Activated T-cell treated with anti-CD3 and anti-CD28 coated beads, Interleukin-2, amount 50 U/mL, for 4 hours (primary cell): Measurements from ENCODE around the gene MDC1. TPM values are rescaled to one million over a fixed set of nuclear protein-coding genes. Genes with fewer than 3 reads are reported as not detected.
A peak's percentile ranks its signal among the peaks of the same experiment; 100 is the strongest.

Experiments
- ATAC-seq, 2 donors: fragments of 200-7000 bp; cut with Tn5 transposase; one replicate each; pipeline ENCODE4 v1.10.0; 2021
- DNase-seq: peaks from one replicate; pipeline ENCODE4 v3.0.0-alpha.2; 2020
- H3K27me3 Mint-ChIP-seq: one replicate; pipeline ENCODE4 v1.8.0; 2021; ENCODE audit warnings: low read depth, mixed read lengths
- H3K36me3 Mint-ChIP-seq: one replicate; pipeline ENCODE4 v1.8.0; 2022; ENCODE audit warnings: mixed read lengths; ENCODE audit not compliant: insufficient read depth
- H3K4me1 Mint-ChIP-seq: one replicate; pipeline ENCODE4 v1.8.0; 2021; ENCODE audit warnings: low read depth, mixed read lengths
- H3K4me3 Mint-ChIP-seq: one replicate; pipeline ENCODE4 v1.8.0; 2021; ENCODE audit warnings: mild to moderate bottlenecking, moderate library complexity, mixed read lengths
- H3K9me3 Mint-ChIP-seq: one replicate; pipeline ENCODE4 v1.8.0; 2021; ENCODE audit warnings: mixed read lengths
- total RNA-seq, 3 donors: library from RNA; stranded (reverse); gene quantifications; one replicate each; pipeline ENCODE4 v1.2.1, GENCODE V29; 2021

MDC1 gene
- total RNA-seq, 3 donors from 2014 or later: 65.4 to 69.5 (median 65.8) TPM

DNA sequence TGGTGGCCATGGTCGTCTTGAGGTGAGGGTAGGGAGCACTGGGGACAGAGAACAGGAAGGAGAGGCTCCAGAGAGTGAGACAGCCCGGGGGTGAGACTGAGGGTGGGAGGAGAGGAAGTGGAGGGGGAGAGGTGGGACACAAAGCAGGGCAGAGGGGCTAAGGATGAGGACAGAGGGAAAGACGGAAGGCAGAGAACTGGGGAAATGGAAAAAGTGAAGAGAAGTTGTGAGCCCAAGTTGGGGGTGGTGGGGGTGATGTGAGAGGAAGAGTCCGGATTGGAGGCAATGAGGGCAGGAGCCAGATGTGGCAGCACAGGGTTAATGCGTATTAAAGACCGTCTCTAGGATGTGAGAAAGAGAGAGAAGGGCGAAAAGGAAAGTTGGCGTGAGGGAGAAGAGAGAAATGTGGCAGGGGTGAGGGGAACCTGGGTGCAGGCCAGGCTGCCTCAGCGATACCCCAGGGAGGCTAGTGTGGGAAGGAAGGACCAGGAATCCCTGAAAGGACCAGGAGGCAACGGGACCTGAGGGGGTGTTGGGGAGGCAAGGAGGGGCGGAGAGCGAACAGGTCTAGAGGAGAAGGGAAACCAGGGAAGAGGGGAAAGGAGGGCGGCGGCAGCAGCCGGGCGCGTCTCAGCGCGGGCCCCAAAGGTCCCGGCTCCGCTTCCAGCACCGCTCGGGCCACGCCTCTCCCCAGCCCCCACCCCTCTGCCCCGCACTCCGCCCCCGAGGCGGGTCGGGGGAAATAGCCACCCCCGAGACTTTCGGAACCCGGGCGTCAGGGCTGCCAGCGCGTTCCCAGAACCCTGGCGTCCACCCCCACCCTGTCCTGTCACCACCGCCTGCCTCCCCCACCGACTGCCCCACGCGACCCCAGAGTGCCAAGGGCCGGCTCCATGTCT is 30.8 kb downstream of the MDC1 start, which contains the start of gene PPP1R18:
TSS of gene PPP1R18 (minus strand) at position 637 of the 899 bp plus-strand sequence. CDS start at position 10, 627 bp downstream.
- Mint-ChIP-seq H3K36me3 (peaks cover 25% of the 10 kb centered on the region), H3K4me1 (peaks cover 38% of the 10 kb centered on the region), H3K9me3 (no peaks in the 10 kb centered on the region), H3K4me3 (peak within 1 kb of the TSS; percentile 100), H3K27me3 (no peaks in the 10 kb centered on the region)
- DNase-seq (peak; percentile 80), ATAC-seq (peak; percentile 47 to 57)

DNA sequence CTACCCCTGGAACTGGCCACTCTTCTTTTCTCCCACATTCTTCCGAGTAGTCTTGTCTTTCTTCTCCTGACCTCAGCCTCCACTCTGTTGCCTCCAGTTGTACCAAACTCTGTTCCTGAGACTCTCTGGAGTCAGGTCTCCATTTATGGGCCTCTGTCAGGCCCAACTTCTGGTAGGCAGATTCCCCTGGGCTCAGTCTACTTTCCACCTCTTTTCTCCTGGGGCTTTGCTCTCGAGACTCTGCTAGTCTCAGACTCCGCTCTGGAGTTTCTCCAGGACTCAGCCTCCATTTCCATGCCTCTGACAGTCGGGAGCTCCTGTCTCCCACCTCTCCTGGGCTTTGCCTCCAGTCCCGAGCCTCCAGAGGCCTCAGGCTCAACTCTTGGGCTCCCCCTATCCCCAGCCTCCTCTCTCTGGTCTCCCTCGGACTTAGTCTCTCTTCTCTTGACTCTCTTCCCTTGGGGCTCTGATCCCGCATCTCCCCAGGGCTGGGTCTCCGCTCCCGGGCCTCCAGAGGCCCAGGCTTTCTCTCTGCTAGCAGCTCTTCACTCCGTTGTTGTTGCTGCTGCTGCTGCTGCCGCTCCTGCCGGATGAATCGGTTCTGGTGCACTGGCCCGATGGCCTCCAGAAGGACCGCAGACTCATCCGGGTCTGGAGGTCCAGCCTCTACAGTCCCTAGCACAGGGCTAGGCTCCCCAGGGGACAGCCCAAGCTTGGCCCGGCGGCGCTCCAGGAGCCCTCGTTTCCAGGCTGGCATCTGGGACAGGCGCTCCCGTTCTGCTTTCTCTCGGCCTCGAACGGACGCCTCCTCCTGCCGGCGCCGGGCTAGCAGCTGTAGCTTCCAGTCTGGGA is 31.7 kb downstream of the MDC1 start:
- H3K4me3 Mint-ChIP-seq: peak overlapping the region; percentile 100
- H3K4me1 Mint-ChIP-seq: peaks cover 37% of the 10 kb centered on the region

DNA sequence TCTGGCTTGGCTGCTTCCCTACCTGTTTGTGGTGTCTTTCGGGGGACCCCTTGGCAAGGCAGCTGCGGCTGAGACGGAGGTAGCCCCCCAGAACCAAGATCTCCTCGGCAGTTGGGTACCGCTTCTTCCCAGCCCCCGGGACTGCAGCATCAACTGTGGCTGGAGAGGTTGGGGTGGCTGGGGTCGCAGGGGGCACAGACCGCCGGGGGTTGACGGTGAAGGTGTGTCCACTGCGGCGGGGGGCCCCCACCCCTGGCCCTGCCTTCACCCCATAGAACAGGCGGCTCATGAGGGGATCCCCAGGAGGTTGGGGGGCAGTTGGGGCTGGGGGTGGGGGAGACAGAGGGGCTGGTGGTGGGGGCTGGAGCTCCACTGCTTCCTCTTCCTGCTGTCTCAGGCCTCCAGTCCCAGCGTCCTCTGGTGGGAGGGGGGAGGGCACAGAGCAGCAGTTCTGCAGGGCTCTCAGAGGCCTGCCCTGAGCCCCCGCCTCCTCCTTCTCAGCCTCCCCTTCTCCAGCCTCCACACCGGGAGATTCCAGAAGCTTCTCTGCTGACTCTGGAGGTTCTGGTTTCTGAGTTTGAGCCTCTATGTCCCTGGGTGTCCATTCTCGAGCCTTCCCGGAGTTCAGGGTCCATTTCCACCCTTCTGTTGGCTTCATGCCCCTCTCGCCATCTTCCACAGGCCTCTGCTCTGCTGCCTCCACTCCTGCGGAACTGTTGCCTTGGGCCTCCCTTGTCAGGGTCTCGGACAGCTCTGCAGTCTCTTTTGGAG is 32.5 kb downstream of the MDC1 start:
- DNase-seq (peak; percentile 43), ATAC-seq (no peak)
- peaks cover 33% of the 10 kb centered on the region for H3K36me3 Mint-ChIP-seq
- H3K9me3 Mint-ChIP-seq: no peaks in the 10 kb centered on the region
- H3K4me1 Mint-ChIP-seq: peaks cover 37% of the 10 kb centered on the region
- H3K27me3 Mint-ChIP-seq: no peaks in the 10 kb centered on the region
- peak overlapping the region; percentile 100 for H3K4me3 Mint-ChIP-seq

More for the DNA sequence above, 31.7 kb downstream of the MDC1 start:
- DNase-seq (no peak), ATAC-seq (no peak)
- Mint-ChIP-seq H3K9me3 (no peaks in the 10 kb centered on the region), H3K27me3 (no peaks in the 10 kb centered on the region), H3K36me3 (peaks cover 28% of the 10 kb centered on the region)

DNA sequence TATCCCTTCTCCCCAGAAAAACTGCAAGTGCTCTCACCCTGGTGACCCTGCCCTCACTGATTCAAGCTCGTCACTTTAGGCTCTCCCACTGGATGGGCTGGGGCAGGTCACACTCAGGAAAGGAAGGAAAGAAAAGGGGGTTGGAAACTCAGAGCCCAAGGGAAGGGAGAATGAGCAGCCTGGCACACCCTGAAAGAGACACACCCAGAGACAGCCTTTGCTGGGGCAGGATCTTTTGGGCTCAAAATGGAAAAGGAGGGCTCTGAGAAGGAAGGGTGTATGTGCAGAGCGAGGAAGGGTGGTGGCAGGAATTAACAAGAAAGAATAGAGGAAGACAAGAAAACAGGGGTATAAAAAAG is 33.1 kb downstream of the MDC1 start:
- Mint-ChIP-seq H3K4me3 (peak overlapping the region; percentile 100), H3K36me3 (peaks cover 38% of the 10 kb centered on the region), H3K27me3 (no peaks in the 10 kb centered on the region), H3K4me1 (peaks cover 36% of the 10 kb centered on the region), H3K9me3 (no peaks in the 10 kb centered on the region)
- no peak for DNase-seq
- no peak for ATAC-seq

DNA sequence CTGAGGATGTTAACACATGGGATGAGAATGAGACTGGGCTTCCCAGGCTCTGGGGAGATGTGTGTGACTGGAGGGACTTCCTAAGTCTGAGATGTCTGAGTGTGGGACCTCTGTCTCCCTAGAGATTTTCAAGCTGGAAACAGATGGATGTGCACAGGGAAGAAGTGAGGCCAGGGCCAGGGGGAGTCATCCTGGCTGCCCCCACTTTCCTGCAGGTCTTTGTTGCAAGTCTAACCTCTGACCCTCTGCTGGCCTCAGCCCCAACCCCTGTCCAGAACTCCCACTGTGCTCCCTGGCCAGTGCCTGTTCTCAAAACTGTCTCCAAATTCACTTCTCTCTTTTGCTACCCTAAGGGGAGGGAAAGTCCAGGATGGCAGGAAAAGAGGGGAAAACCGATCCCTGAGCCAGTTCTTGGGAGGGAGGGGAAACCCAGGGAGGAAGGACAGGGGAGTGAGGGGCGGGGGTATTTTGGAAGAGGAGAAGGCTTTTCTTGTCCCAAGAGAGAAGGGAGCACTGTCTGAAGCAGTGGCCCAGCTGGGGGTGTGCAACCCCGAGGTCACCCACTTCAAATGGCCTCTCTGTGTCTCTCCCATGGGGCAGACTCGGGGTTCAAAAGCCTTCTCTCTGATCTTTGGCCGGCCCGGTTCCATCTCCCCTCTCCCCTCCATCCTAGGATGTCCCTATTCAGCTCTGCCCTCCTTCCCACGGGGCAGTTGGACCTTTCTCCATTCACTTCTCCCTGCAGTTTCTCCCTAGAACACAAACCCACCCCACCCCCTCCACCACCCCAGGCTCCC is 33.7 kb downstream of the MDC1 start:
- no peaks in the 10 kb centered on the region for H3K9me3 Mint-ChIP-seq
- peak overlapping the region; percentile 100 for H3K4me3 Mint-ChIP-seq
- H3K36me3 Mint-ChIP-seq: peaks cover 41% of the 10 kb centered on the region
- peaks cover 36% of the 10 kb centered on the region for H3K4me1 Mint-ChIP-seq
- no peak for ATAC-seq
- no peak for DNase-seq
- H3K27me3 Mint-ChIP-seq: no peaks in the 10 kb centered on the region

DNA sequence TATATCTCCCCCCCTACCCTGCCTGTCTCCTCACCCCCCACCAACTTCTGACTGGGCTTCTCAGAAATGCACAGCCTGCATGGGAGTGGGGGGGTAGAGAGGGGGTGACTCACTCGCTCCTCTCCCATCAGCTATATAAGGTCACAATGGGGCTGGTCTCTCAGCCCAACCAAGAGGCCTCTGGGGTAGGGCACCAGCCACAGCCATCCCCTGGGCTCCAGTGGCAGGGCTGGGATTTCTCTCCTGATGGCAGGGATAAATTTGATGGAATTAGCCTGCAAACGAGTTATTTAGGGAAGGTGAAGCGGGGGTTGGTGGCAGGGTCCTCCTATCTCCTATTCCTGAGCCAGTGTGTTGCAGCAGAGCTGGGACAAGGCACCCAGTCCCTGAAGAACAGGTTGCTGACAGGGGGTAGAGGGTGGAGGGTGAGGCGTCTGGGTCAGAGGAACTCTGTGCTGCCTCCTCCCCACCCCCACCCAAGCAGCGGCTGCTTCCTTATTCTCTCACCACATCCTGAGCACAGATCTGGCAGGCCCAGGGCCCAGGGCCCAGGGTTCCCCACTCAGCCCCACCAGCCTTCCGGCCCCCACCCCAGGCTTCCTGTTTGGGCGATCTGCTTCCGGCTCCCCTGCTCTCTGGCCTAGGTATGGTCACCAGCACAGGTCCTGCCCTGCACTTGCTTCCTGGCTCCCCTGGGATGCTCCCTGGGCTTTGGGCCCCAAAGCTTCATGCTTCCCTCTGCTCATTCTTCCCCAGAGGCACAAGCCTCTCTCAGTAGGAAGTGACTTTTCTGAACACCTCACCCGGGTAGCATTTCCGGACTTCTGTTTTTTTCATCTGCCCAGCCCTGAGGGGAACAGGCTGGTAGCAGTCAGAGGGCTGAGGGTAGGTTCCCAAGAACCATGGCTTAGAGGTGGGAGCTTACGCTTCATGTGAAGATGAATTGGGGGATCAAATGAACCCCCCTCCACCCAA is 34.7 kb downstream of the MDC1 start:
- Mint-ChIP-seq H3K9me3 (no peaks in the 10 kb centered on the region), H3K27me3 (no peaks in the 10 kb centered on the region), H3K36me3 (peaks cover 41% of the 10 kb centered on the region), H3K4me1 (peaks cover 26% of the 10 kb centered on the region), H3K4me3 (peak overlapping the region; percentile 100)
- ATAC-seq: peak; percentile 71 to 72
- peak; percentile 86 for DNase-seq

DNA sequence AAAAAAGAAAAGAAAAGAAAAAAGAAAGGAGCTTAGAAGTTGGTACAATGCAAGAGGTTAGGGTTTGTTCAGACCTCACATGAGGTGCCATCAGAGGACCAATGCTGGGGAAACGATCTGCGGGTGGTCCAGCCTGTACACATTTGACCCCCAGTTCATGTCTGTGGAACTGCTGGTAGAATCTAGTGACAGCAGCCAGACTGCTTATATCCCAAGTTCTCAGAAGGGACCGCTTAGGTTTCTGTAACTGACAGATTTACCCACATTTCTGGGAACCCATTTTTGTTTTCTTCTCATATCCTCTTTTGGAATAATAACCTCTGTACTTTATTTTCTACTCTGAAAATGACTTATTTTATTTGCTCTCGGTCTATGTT is 35.3 kb downstream of the MDC1 start:
- Mint-ChIP-seq H3K4me1 (peaks cover 26% of the 10 kb centered on the region), H3K9me3 (no peaks in the 10 kb centered on the region), H3K27me3 (no peaks in the 10 kb centered on the region), H3K4me3 (peak overlapping the region; percentile 100), H3K36me3 (peaks cover 44% of the 10 kb centered on the region)
- DNase-seq (no peak), ATAC-seq (peak in 1 of 2 donors; percentile 0)

DNA sequence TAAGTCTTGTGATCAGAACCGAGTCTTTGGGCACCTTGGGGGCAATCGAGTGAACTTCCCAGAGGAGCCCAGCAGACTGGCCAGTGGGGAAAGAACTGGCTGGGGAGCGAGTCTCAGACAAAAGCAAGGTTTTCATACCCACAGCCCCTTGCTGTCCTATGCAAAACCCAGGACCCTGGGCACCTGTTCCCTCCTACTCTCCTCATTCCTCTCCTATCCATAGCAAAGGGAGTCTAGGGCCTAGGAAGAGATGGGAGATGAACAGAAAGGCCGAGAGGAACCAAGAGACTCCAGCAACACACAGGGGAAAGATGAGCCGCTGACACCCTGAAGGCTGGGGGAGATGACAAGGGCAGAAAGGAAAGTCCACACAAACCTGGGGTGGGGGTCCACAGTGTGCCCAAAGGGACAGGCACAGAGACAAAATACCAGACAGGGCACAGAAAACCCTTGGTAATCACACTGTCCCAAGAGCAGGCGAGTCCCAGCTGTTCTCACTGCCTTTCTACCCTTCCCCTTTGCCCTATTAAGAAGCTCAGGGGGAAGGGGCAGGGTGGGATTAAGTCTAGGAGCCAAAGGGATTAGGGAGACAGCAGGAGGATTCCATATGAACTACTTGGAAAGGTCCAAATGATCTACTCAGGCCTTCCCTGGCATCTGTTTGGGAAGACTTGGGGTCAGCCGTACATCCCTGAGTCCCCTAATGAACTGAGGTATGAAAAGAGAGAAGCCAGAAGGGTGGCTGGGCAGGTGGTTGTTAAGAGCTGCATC is 37.1 kb downstream of the MDC1 start:
- Mint-ChIP-seq H3K36me3 (peaks cover 46% of the 10 kb centered on the region), H3K4me1 (peaks cover 32% of the 10 kb centered on the region), H3K27me3 (no peaks in the 10 kb centered on the region), H3K4me3 (peak overlapping the region; percentile 100), H3K9me3 (no peaks in the 10 kb centered on the region)
- ATAC-seq (no peak), DNase-seq (no peak)

DNA sequence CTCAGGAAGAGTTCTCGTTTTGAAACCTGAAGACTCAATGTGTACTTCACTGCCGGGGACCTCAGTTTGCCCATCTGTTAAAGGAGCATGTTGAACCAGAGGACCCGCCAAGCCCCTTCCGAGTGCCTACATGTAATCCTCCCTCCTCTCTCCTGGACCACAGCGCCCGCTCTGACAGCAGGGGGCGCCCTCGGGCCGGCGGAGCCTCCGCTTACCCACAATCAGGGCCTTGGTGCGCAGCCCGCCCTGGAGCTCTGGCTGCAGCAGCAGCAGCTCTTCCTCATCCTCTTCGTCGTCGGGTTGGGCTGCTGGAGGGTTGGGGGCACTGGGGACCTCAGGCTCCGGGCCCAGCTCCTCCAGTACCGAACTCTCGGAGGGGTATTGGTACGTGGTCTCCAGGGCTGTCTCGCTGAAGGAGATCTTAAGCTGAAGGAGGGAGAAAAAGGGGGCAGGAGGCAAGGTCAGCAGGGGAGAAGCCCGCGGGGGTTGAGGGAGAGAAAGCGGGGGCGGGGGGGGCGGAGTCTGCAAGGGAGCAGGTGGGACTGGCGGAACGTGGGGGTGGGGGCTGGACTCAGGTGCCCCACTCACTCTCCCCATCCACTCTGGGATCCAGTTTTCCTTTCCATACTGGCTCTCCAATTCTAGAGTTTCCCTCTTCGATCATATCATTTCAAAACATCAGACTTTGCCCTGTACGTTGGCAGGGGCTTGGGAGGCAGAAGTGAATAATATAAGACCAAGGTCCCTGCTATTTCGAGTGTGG is 37.9 kb downstream of the MDC1 start:
- Mint-ChIP-seq H3K4me3 (peak overlapping the region; percentile 100), H3K36me3 (peaks cover 44% of the 10 kb centered on the region), H3K9me3 (no peaks in the 10 kb centered on the region), H3K4me1 (peaks cover 32% of the 10 kb centered on the region), H3K27me3 (no peaks in the 10 kb centered on the region)
- peak; percentile 50 to 59 for ATAC-seq
- DNase-seq: peak; percentile 94

DNA sequence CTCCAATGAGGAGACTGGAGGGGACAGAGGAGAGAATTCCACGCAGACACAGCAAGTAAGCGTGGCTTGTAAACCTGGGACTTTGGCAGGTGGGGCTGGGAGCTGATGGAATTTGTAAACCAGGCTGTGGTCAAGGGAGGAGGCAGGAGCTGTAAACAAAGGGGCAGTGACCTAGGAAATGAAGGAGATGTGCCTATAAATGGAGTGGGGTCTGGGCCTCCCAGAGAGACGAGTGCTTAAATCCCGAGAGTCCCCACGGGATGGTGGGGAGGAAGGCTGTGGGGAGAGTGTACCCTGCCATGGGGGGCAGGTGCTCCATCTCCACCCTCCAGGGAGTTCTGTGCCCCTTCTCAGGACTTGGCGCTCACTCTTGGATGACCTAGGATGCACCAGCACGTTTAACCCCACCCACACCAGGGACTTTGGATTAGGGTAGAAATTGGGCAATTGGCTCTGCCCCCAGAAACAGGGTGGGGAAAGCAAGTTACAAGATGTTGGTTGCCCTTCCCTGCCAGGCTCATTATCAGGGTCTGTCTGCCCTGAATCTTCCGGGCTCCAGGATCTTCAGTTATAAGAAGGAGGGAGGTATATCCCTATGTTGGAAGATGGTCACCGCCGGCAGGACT is 40.3 kb downstream of the MDC1 start:
- DNase-seq (no peak), ATAC-seq (no peak)
- no peaks in the 10 kb centered on the region for H3K9me3 Mint-ChIP-seq
- H3K27me3 Mint-ChIP-seq: no peaks in the 10 kb centered on the region
- H3K36me3 Mint-ChIP-seq: peaks cover 29% of the 10 kb centered on the region
- H3K4me1 Mint-ChIP-seq: peaks cover 40% of the 10 kb centered on the region
- no peak overlapping the region for H3K4me3 Mint-ChIP-seq
